Fibroblast of skin of abdomen (primary cell): Measurements from ENCODE around the gene STUM.

Experiments used
- DNase-seq: peaks from one replicate; pipeline ENCODE4 v3.0.0-alpha.2; 2013

The STUM gene

GRCh38 chr1:226563666-226564065 lies 15.1 kb downstream of the STUM start:
- no peak for DNase-seq

GRCh38 chr1:226565476-226565875 lies 16.9 kb downstream of the STUM start:
- no peak for DNase-seq

GRCh38 chr1:226566234-226566633 lies 17.7 kb downstream of the STUM start:
- DNase-seq: no peak

GRCh38 chr1:226566760-226567159 lies 18.2 kb downstream of the STUM start:
- no peak for DNase-seq

- peak; percentile 22 for DNase-seq
Measured at GRCh38 chr1:226568077-226568831, 19.7 kb downstream of the STUM start.

GRCh38 chr1:226568975-226569741 lies 20.6 kb downstream of the STUM start:
- no peak for DNase-seq

GRCh38 chr1:226569879-226570547 lies 21.4 kb downstream of the STUM start:
- DNase-seq: no peak

- DNase-seq: no peak
Measured at GRCh38 chr1:226571893-226572292, 23.3 kb downstream of the STUM start.

GRCh38 chr1:226572325-226572726 lies 23.8 kb downstream of the STUM start:
- no peak for DNase-seq

- no peak for DNase-seq
Measured at GRCh38 chr1:226574044-226574443, 25.5 kb downstream of the STUM start.

- no peak for DNase-seq
Measured at GRCh38 chr1:226574591-226575435, 26.2 kb downstream of the STUM start.

GRCh38 chr1:226575436-226575720 lies 26.8 kb downstream of the STUM start:
- DNase-seq: no peak

- DNase-seq: no peak
Measured at GRCh38 chr1:226575739-226576378, 27.3 kb downstream of the STUM start.

- DNase-seq: no peak
Measured at GRCh38 chr1:226576601-226577000, 28.0 kb downstream of the STUM start.

- DNase-seq: no peak
Measured at GRCh38 chr1:226577401-226578180, 29.0 kb downstream of the STUM start.

- no peak for DNase-seq
Measured at GRCh38 chr1:226578946-226579578, 30.5 kb downstream of the STUM start.

- DNase-seq: no peak
Measured at GRCh38 chr1:226579781-226580323, 31.3 kb downstream of the STUM start.

GRCh38 chr1:226580625-226581270 lies 32.2 kb downstream of the STUM start:
- DNase-seq: no peak

GRCh38 chr1:226581650-226582330 lies 33.2 kb downstream of the STUM start:
- no peak for DNase-seq
